Measurements from ENCODE around the gene CD300LG. TPM values are rescaled to one million over a fixed set of nuclear protein-coding genes. Genes with fewer than 3 reads are reported as not detected.

CD300LG gene
- total and polyA plus RNA-seq, 4 donors: 1.1 to 6.8 (median 2.5) TPM

DNA sequence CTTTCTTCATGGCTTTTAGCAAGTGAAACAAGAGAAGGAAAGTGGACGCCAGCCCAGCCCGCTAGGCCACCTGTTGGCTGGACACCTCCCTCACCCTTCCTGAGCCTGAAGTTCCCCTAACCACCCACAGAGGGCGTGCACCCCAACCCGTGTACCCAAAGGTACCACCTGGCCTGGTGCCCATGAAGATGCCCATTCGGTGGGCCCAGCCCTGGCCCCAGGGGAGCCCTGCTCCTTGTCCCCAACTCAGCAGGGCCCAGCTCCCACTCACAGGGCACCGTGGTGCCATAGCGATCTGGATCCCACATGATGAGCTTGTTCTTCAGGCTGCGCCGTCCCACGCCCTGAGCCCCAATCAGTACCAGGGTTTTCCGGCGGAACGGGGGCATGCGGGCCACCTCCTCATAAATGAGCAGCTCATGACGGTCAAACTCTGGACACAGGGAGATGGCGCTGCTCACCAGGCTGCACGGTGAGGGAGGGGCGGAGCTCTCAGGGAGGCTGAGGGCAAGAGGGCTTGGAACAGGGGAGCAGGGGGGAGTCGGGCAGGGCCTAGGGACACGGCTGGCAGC is 33.5 kb downstream of the CD300LG start:
- no peaks in the 10 kb centered on the region for H3K27me3 ChIP-seq (ENCODE audit: control insufficient read depth in 3 of 3, insufficient read depth in 3 of 3, low read length in 2 of 3)
- 81 to 83% methylated on average over 20 of the region's 20 CpGs for WGBS, 2 donors
- ATAC-seq (ENCODE audit: insufficient read depth, low FRiP score): peak; percentile 34
- H3K4me1 ChIP-seq (ENCODE audit: control insufficient read depth in 5 of 5, insufficient read depth in 5 of 5, low read length in 5 of 5): no peaks in the 10 kb centered on the region
- no peak for DNase-seq
- no peak overlapping the region for H3K9ac ChIP-seq (ENCODE audit: insufficient read depth in 1 of 2, low read length in 2 of 2)
- no peak overlapping the region for H3K27ac ChIP-seq (ENCODE audit: low read depth in 1 of 2, low read length in 1 of 2)
- peaks cover 0 to 3% (median 0%) of the 10 kb centered on the region in 4 donors for H3K36me3 ChIP-seq (ENCODE audit: control insufficient read depth in 4 of 4, insufficient read depth in 4 of 4, low read length in 4 of 4)
- H3K4me3 ChIP-seq: no peak overlapping the region
- TF ChIP-seq, protein P1, sequence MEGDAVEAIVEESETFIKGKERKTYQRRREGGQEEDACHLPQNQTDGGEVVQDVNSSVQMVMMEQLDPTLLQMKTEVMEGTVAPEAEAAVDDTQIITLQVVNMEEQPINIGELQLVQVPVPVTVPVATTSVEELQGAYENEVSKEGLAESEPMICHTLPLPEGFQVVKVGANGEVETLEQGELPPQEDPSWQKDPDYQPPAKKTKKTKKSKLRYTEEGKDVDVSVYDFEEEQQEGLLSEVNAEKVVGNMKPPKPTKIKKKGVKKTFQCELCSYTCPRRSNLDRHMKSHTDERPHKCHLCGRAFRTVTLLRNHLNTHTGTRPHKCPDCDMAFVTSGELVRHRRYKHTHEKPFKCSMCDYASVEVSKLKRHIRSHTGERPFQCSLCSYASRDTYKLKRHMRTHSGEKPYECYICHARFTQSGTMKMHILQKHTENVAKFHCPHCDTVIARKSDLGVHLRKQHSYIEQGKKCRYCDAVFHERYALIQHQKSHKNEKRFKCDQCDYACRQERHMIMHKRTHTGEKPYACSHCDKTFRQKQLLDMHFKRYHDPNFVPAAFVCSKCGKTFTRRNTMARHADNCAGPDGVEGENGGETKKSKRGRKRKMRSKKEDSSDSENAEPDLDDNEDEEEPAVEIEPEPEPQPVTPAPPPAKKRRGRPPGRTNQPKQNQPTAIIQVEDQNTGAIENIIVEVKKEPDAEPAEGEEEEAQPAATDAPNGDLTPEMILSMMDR (IDR thresholded peaks at IDR 0.05; ENCODE audit: control extremely low read depth, extremely low read depth): no peak
- H3K9me3 ChIP-seq (ENCODE audit: control insufficient read depth in 4 of 4, insufficient read depth in 3 of 4, low read length in 3 of 4): no peaks in the 10 kb centered on the region

DNA sequence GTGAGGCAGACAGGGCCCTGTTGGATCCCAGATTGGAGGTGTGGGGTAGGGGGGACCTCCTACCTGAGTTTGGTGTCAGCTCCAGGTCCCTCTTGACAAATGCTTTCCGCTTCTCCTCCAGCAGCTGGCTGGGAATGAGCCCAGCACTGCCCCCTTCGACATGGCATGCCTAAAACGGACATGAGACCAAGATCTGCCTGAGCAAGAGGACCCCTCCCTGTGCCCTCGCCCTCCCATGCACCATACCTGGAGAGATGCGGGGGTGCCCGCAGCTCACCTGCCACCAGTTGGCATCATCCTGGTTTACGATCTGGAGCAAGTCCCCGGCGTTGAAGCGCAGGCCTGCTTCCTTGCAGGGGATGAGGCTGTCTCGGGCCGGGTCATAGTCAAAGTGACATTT is 34.2 kb downstream of the CD300LG start:
- Histone ChIP-seq H3K4me3 (no peak overlapping the region), H3K9ac (ENCODE audit: insufficient read depth in 1 of 2, low read length in 2 of 2) (no peak overlapping the region), H3K27ac (ENCODE audit: low read depth in 1 of 2, low read length in 1 of 2) (no peak overlapping the region), H3K36me3 (ENCODE audit: control insufficient read depth in 4 of 4, insufficient read depth in 4 of 4, low read length in 4 of 4) (peaks cover 0 to 3% (median 0%) of the 10 kb centered on the region in 4 donors), H3K9me3 (ENCODE audit: control insufficient read depth in 4 of 4, insufficient read depth in 3 of 4, low read length in 3 of 4) (no peaks in the 10 kb centered on the region), H3K4me1 (ENCODE audit: control insufficient read depth in 5 of 5, insufficient read depth in 5 of 5, low read length in 5 of 5) (no peaks in the 10 kb centered on the region), H3K27me3 (ENCODE audit: control insufficient read depth in 3 of 3, insufficient read depth in 3 of 3, low read length in 2 of 3) (no peaks in the 10 kb centered on the region)
- 96 to 97% methylated on average over 12 of the region's 12 CpGs for WGBS, 2 donors
- no peak for ATAC-seq (ENCODE audit: insufficient read depth, low FRiP score)
- TF ChIP-seq, protein P1 (IDR thresholded peaks at IDR 0.05; ENCODE audit: control extremely low read depth, extremely low read depth): no peak
- no peak for DNase-seq

DNA sequence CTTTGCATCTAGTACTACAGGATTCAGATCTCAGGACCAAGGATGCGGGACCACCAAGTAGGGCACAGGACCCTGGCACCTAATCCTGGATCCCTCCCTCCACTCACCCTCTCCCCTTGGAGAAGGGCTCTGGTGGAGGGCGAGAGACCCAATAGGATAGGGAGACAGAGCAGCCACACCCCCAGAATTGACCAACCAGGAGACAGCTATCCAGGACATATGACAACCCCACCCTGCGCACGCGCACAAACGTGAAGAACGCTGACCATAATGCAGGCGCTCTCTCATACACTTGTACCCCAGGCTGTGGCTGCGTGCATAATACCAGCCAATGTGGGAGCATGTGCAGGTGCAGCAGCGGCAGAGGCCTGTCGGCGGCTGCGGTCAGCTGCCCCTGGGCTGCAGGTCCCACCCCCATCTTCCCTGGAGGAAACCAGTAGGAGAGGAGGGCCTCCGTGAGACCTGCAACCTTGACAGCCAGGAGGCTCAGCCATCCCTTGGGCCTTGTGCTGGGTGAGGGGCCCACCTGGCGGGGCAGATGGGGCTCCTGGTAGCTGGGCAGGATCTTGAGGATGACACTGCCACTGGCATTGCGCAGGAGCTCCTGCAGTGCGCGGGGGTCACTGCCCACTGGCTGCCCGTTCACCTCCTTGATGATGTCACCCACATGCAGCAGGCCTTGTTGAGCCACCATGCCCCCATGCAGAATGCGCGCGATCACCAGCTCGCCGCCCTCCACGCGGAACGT is 35.0 kb downstream of the CD300LG start:
- peaks cover 0 to 3% (median 0%) of the 10 kb centered on the region in 4 donors for H3K36me3 ChIP-seq (ENCODE audit: control insufficient read depth in 4 of 4, insufficient read depth in 4 of 4, low read length in 4 of 4)
- no peak overlapping the region for H3K27ac ChIP-seq (ENCODE audit: low read depth in 1 of 2, low read length in 1 of 2)
- DNase-seq (no peak), ATAC-seq (ENCODE audit: insufficient read depth, low FRiP score) (no peak)
- TF ChIP-seq, protein P1 (IDR thresholded peaks at IDR 0.05; ENCODE audit: control extremely low read depth, extremely low read depth): no peak
- H3K9me3 ChIP-seq (ENCODE audit: control insufficient read depth in 4 of 4, insufficient read depth in 3 of 4, low read length in 3 of 4): no peaks in the 10 kb centered on the region
- H3K4me1 ChIP-seq (ENCODE audit: control insufficient read depth in 5 of 5, insufficient read depth in 5 of 5, low read length in 5 of 5): no peaks in the 10 kb centered on the region
- WGBS, 2 donors: 95 to 96% methylated on average over 25 to 27 of the region's 27 CpGs
- no peaks in the 10 kb centered on the region for H3K27me3 ChIP-seq (ENCODE audit: control insufficient read depth in 3 of 3, insufficient read depth in 3 of 3, low read length in 2 of 3)
- H3K9ac ChIP-seq (ENCODE audit: insufficient read depth in 1 of 2, low read length in 2 of 2): no peak overlapping the region
- no peak overlapping the region for H3K4me3 ChIP-seq
